ENCODE data around the gene ZC3H14. TPM values are rescaled to one million over a fixed set of nuclear protein-coding genes. Genes with fewer than 3 reads are reported as not detected.

ZC3H14 gene
- total RNA-seq, 4 donors from 2014 or later, result 88.5 to 112 (median 104) TPM

- Histone ChIP-seq H3K4me3 (replicated peaks in 1 of 3) (no peak overlapping the region), H3K36me3 (no peaks in the 10 kb centered on the region), H3K27ac (peak overlapping the region; percentile 35 to 47 (median 43)), H3K4me1 (peaks cover 8 to 12% of the 10 kb centered on the region in 2 donors), H3K9me3 (no peaks in the 10 kb centered on the region), H3K27me3 (no peaks in the 10 kb centered on the region)
- TF ChIP-seq CTCF (IDR thresholded peaks at IDR 0.05), result peak in 5 of 6 experiments; percentile 52 to 85 (median 83)
- TF ChIP-seq POLR2A (IDR thresholded peaks at IDR 0.05), result no peak
- WGBS, 2 donors, result 26 to 42% methylated on average over 4 of the region's 4 CpGs
- peak; percentile 71 to 82 for DNase-seq
- intact Hi-C loops (cut with DNase I), result loop anchor here (5.0 kb wide), 1 partner anchor 205 kb away; no protein-coding TSS in a partner anchor
These were observed 104.9 kb downstream of the ZC3H14 start for GRCh38 chr14:88667555-88668273.

- peak overlapping the region in 1 of 3 donors; percentile 35 for H3K27ac ChIP-seq
- H3K4me3 ChIP-seq (replicated peaks in 1 of 3), result no peak overlapping the region
- no peak for TF ChIP-seq CTCF (IDR thresholded peaks at IDR 0.05)
- TF ChIP-seq POLR2A (IDR thresholded peaks at IDR 0.05), result no peak
- no peaks in the 10 kb centered on the region for H3K36me3 ChIP-seq
- no peaks in the 10 kb centered on the region for H3K27me3 ChIP-seq
- DNase-seq, result no peak
- peaks cover 8 to 12% of the 10 kb centered on the region in 2 donors for H3K4me1 ChIP-seq
- 86 to 92% methylated on average over 3 of the region's 3 CpGs for WGBS, 2 donors
- H3K9me3 ChIP-seq, result no peaks in the 10 kb centered on the region
- intact Hi-C loops (cut with DNase I), result loop anchor here (5.0 kb wide), 1 partner anchor 204 kb away; no protein-coding TSS in a partner anchor
These were observed 105.7 kb downstream of the ZC3H14 start for GRCh38 chr14:88668448-88669116.

- H3K36me3 ChIP-seq, result no peaks in the 10 kb centered on the region
- H3K9me3 ChIP-seq, result no peaks in the 10 kb centered on the region
- no peak overlapping the region for H3K27ac ChIP-seq
- no peaks in the 10 kb centered on the region for H3K27me3 ChIP-seq
- DNase-seq, result no peak
- no peak overlapping the region for H3K4me3 ChIP-seq (replicated peaks in 1 of 3)
- 86 to 100% methylated on average over 1 to 3 of the region's 4 CpGs for WGBS, 2 donors
- TF ChIP-seq POLR2A (IDR thresholded peaks at IDR 0.05) (no peak), CTCF (IDR thresholded peaks at IDR 0.05) (no peak)
- H3K4me1 ChIP-seq, result peaks cover 8 to 12% of the 10 kb centered on the region in 2 donors
- intact Hi-C loops (cut with DNase I), result loop anchor here (5.0 kb wide), 1 partner anchor 203 kb away; no protein-coding TSS in a partner anchor
These were observed 106.5 kb downstream of the ZC3H14 start for GRCh38 chr14:88669346-88669745.

Small RNA genes within 50 kb of the gene (small RNA-seq; reads per million reads assigned to genes)
- not detected for gene RNU4-22P

Other genes starting within 250 kb of the ZC3H14 start
- under 1 TPM in 2 of 4 donors, not detected in 2; 0.10 to 0.38 TPM for gene KCNK10, start 239.8 kb upstream of the ZC3H14 start, total RNA-seq
- 10 to 100 TPM; 51.0 to 57.6 (median 52.2) TPM for gene SPATA7, start 177.4 kb upstream of the ZC3H14 start, total RNA-seq
- gene PTPN21, start 8.0 kb upstream of the ZC3H14 start, total RNA-seq, result 10 to 100 TPM; 32.2 to 40.0 (median 36.1) TPM
- 10 to 100 TPM in 1 of 4 donors, 1 to 10 TPM in 3; 3.8 to 15.8 (median 7.3) TPM for gene EML5, start 229.9 kb downstream of the ZC3H14 start, total RNA-seq